GM23338 (cell line): ENCODE measurements around the gene SMOC1. TPM values are rescaled to one million over a fixed set of nuclear protein-coding genes. Genes with fewer than 3 reads are reported as not detected.

Source experiments
- ATAC-seq: fragments of 200-7000 bp; cut with Tn5 transposase; 3 replicates; pipeline ENCODE4 v1.9.1; 2020
- DNase-seq: peaks from one replicate; pipeline ENCODE4 v3.0.0-alpha.2; 2015; ENCODE audit warnings: low spot score
- H2AFZ ChIP-seq: fragments of 200-600 bp; sonication (generic); 2 replicates; pipeline ENCODE4 v1.8.0; 2016; ENCODE audit warnings: antibody characterized with exemption, mild to moderate bottlenecking, moderate library complexity
- H3F3A ChIP-seq: fragments of 200-600 bp; sonication (generic); replicated peaks from 2 replicates; pipeline ENCODE4 v1.8.0; 2017; ENCODE audit warnings: antibody characterized with exemption, mixed run types, low read depth
- H3K27ac ChIP-seq: fragments of 200-600 bp; sonication (generic); 2 replicates; pipeline ENCODE4 v1.6.1; 2016; ENCODE audit warnings: low read depth
- H3K27me3 ChIP-seq: fragments of 200-600 bp; sonication (generic); 2 replicates; pipeline ENCODE4 v1.8.0; 2016; ENCODE audit warnings: mild to moderate bottlenecking, mixed run types, moderate library complexity; ENCODE audit not compliant: insufficient read depth
- H3K36me3 ChIP-seq: fragments of 200-600 bp; sonication (generic); 2 replicates; pipeline ENCODE4 v1.8.0; 2016; ENCODE audit warnings: mild to moderate bottlenecking; ENCODE audit not compliant: insufficient read depth
- H3K4me1 ChIP-seq: fragments of 200-600 bp; sonication (generic); 2 replicates; pipeline ENCODE4 v1.8.0; 2016; ENCODE audit warnings: mild to moderate bottlenecking, moderate library complexity; ENCODE audit not compliant: insufficient read depth
- H3K4me2 ChIP-seq: fragments of 200-600 bp; sonication (generic); 2 replicates; pipeline ENCODE4 v1.7.1; 2017; ENCODE audit warnings: mixed run types
- H3K4me3 ChIP-seq: fragments of 200-600 bp; sonication (generic); 2 replicates; pipeline ENCODE4 v1.6.1; 2016; ENCODE audit warnings: mixed run types
- H3K79me2 ChIP-seq: fragments of 200-600 bp; sonication (generic); replicated peaks from 2 replicates; pipeline ENCODE4 v1.8.0; 2017; ENCODE audit warnings: mild to moderate bottlenecking; ENCODE audit not compliant: insufficient read depth
- H3K9me2 ChIP-seq: fragments of 200-600 bp; sonication (generic); 2 replicates; pipeline ENCODE4 v1.8.0; 2017; ENCODE audit not compliant: insufficient read depth
- H4K20me1 ChIP-seq: fragments of 200-600 bp; sonication (generic); replicated peaks from 2 replicates; pipeline ENCODE4 v1.8.0; 2017; ENCODE audit warnings: mild to moderate bottlenecking; ENCODE audit not compliant: insufficient read depth
- H3K27ac Mint-ChIP-seq: 2 replicates; pipeline ENCODE4 v1.8.0; 2020; ENCODE audit warnings: inconsistent platforms, mild to moderate bottlenecking, moderate library complexity, mixed read lengths
- H3K27me3 Mint-ChIP-seq: 3 replicates; pipeline ENCODE4 v1.8.0; 2022; ENCODE audit warnings: low read depth, mild to moderate bottlenecking, moderate library complexity, mixed read lengths, inconsistent platforms; ENCODE audit not compliant: insufficient read depth, poor library complexity
- H3K36me3 Mint-ChIP-seq: 3 replicates; pipeline ENCODE4 v1.8.0; 2021; ENCODE audit warnings: low read depth, mild to moderate bottlenecking, inconsistent platforms, moderate library complexity, mixed read lengths
- H3K4me1 Mint-ChIP-seq: 3 replicates; pipeline ENCODE4 v1.8.0; 2020; ENCODE audit warnings: mild to moderate bottlenecking, inconsistent platforms, mixed read lengths
- H3K4me3 Mint-ChIP-seq: 3 replicates; pipeline ENCODE4 v1.8.0; 2021; ENCODE audit warnings: moderate library complexity, mild to moderate bottlenecking, inconsistent platforms, mixed read lengths
- H3K9me3 Mint-ChIP-seq: 3 replicates; pipeline ENCODE4 v1.8.0; 2020; ENCODE audit warnings: moderate library complexity, mild to moderate bottlenecking, inconsistent platforms, mixed read lengths
- EZH2 ChIP-seq: fragments of 200-600 bp; sonication (generic); IDR thresholded peaks from one replicate; pipeline ENCODE4 v1.8.0; 2017; ENCODE audit warnings: antibody characterized with exemption, mild to moderate bottlenecking, low read depth; ENCODE audit not compliant: unreplicated experiment
- JUNB ChIP-seq: IDR thresholded peaks from one replicate; pipeline ENCODE4 v1.6.1; 2016; ENCODE audit warnings: antibody characterized with exemption; ENCODE audit not compliant: unreplicated experiment
- NANOG ChIP-seq: IDR thresholded peaks from 2 replicates; pipeline ENCODE4 v1.6.1; 2016; ENCODE audit warnings: antibody characterized with exemption, borderline replicate concordance
- POLR2AphosphoS5 ChIP-seq: IDR thresholded peaks from 2 replicates; pipeline ENCODE4 v1.6.1; 2016; ENCODE audit warnings: antibody characterized with exemption, low read depth
- STAT1 ChIP-seq: IDR thresholded peaks from one replicate; pipeline ENCODE4 v1.6.1; 2016; ENCODE audit warnings: antibody characterized with exemption; ENCODE audit not compliant: unreplicated experiment
- polyA plus RNA-seq: library from polyadenylated mRNA; unstranded; fragments of >200 nt; fragmentation: Nextera tagmentation; extraction: Ambion mirVana; gene quantifications from 2 replicates; pipeline ENCODE4 v1.2.1, GENCODE V29; 2016
- total RNA-seq: library from RNA; depleted of rRNA; stranded (reverse); fragments of >200 nt; shearing (Covaris generic); gene quantifications from 2 replicates; pipeline ENCODE4 v1.2.3, GENCODE V29; 2014
- TF ChIP-seq, protein P1 (sequence below): IDR thresholded peaks from one replicate; pipeline ENCODE4 v1.6.1; 2018; ENCODE audit warnings: antibody characterized with exemption; ENCODE audit not compliant: unreplicated experiment
- TF ChIP-seq, protein P2 (sequence below): IDR thresholded peaks from 2 replicates; pipeline ENCODE4 v1.6.1; 2016; ENCODE audit warnings: antibody characterized with exemption
- TF ChIP-seq, protein P3 (sequence below): fragments of 250-450 bp; sonication (Bioruptor Pico); IDR thresholded peaks from 2 replicates; pipeline ENCODE4 v1.5.0; 2020; ENCODE audit warnings: mild to moderate bottlenecking, moderate library complexity
- TF ChIP-seq, protein P4 (sequence below), 2 experiments: fragments of 200-600 bp in 1 of 2; sonication (generic) in 1 of 2; conservative IDR thresholded peaks; 2 replicates each; pipeline versions ENCODE4 v1.5.1 to v1.6.1; 2016 to 2017; ENCODE audit warnings: antibody characterized with exemption in 2 of 2, low read depth in 2 of 2, mild to moderate bottlenecking in 2 of 2, moderate library complexity in 1 of 2

SMOC1 gene
- total and polyA plus RNA-seq, 2 experiments from 2014 or later: 0.79 to 1.6 TPM

DNA sequence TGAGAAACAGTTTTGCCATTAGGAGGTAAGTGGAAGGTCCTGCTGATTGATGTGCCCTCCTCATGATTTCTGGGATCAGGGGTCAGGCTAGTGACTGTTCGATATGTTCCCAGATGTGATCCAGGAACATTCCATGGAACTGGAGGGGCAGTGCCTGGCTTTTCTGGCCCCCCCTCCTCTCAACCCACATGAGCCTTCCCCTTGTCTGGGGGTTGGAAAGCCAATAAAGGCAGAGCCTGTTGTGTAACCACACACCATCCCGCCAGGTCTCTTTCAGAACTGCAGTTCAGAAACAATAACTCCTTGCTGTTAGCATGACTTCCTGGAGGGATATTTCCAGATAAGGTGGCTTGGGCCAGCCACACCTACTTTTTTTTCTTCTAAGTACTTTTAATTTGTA is 17.8 kb downstream of the SMOC1 start (continued):
- TF ChIP-seq, protein P1, sequence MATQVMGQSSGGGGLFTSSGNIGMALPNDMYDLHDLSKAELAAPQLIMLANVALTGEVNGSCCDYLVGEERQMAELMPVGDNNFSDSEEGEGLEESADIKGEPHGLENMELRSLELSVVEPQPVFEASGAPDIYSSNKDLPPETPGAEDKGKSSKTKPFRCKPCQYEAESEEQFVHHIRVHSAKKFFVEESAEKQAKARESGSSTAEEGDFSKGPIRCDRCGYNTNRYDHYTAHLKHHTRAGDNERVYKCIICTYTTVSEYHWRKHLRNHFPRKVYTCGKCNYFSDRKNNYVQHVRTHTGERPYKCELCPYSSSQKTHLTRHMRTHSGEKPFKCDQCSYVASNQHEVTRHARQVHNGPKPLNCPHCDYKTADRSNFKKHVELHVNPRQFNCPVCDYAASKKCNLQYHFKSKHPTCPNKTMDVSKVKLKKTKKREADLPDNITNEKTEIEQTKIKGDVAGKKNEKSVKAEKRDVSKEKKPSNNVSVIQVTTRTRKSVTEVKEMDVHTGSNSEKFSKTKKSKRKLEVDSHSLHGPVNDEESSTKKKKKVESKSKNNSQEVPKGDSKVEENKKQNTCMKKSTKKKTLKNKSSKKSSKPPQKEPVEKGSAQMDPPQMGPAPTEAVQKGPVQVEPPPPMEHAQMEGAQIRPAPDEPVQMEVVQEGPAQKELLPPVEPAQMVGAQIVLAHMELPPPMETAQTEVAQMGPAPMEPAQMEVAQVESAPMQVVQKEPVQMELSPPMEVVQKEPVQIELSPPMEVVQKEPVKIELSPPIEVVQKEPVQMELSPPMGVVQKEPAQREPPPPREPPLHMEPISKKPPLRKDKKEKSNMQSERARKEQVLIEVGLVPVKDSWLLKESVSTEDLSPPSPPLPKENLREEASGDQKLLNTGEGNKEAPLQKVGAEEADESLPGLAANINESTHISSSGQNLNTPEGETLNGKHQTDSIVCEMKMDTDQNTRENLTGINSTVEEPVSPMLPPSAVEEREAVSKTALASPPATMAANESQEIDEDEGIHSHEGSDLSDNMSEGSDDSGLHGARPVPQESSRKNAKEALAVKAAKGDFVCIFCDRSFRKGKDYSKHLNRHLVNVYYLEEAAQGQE: no peak
- no peak for TF ChIP-seq EZH2
- no peak for TF ChIP-seq STAT1
- no peak for TF ChIP-seq POLR2AphosphoS5
- TF ChIP-seq, protein P2, sequence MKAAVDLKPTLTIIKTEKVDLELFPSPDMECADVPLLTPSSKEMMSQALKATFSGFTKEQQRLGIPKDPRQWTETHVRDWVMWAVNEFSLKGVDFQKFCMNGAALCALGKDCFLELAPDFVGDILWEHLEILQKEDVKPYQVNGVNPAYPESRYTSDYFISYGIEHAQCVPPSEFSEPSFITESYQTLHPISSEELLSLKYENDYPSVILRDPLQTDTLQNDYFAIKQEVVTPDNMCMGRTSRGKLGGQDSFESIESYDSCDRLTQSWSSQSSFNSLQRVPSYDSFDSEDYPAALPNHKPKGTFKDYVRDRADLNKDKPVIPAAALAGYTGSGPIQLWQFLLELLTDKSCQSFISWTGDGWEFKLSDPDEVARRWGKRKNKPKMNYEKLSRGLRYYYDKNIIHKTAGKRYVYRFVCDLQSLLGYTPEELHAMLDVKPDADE: no peak

DNA sequence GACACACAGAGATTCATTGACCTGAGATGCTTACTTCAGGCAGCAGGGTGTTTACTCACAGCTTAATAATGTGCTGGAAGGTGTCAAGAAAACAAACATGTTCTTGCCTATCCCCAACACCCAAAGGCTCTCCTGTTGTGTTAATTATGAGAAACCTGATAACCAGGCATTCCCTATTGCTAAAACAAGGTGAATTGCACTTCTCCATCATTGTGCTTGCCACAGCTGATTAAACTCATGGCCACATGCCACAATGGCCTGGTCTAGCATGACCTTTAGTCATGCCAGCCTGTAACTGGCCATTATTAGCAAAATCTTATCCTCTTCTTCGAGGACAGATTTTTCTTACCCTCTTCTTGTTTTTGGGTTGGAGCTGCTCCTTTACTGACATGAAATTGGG is 21.4 kb downstream of the SMOC1 start:
- no peaks in the 10 kb centered on the region for H3F3A ChIP-seq
- no peaks in the 10 kb centered on the region for H3K4me1 ChIP-seq
- Mint-ChIP-seq H3K9me3 (peaks cover 26% of the 10 kb centered on the region), H3K27me3 (peaks cover 3% of the 10 kb centered on the region), H3K4me1 (no peaks in the 10 kb centered on the region), H3K27ac (no peak overlapping the region), H3K4me3 (no peak overlapping the region), H3K36me3 (no peaks in the 10 kb centered on the region; the same call in 2 of the 3 replicates)
- no peak overlapping the region for H3K27ac ChIP-seq
- H3K9me2 ChIP-seq: peaks cover 8% of the 10 kb centered on the region; the same call in 1 of the 2 replicates
- H3K4me2 ChIP-seq: no peak overlapping the region
- no peaks in the 10 kb centered on the region for H3K36me3 ChIP-seq
- no peaks in the 10 kb centered on the region for H4K20me1 ChIP-seq
- no peak overlapping the region for H3K4me3 ChIP-seq
- no peak overlapping the region for H2AFZ ChIP-seq
- H3K27me3 ChIP-seq: no peaks in the 10 kb centered on the region
- no peak for DNase-seq
- no peaks in the 10 kb centered on the region for H3K79me2 ChIP-seq
- ATAC-seq: no peak
- TF ChIP-seq, protein P3, sequence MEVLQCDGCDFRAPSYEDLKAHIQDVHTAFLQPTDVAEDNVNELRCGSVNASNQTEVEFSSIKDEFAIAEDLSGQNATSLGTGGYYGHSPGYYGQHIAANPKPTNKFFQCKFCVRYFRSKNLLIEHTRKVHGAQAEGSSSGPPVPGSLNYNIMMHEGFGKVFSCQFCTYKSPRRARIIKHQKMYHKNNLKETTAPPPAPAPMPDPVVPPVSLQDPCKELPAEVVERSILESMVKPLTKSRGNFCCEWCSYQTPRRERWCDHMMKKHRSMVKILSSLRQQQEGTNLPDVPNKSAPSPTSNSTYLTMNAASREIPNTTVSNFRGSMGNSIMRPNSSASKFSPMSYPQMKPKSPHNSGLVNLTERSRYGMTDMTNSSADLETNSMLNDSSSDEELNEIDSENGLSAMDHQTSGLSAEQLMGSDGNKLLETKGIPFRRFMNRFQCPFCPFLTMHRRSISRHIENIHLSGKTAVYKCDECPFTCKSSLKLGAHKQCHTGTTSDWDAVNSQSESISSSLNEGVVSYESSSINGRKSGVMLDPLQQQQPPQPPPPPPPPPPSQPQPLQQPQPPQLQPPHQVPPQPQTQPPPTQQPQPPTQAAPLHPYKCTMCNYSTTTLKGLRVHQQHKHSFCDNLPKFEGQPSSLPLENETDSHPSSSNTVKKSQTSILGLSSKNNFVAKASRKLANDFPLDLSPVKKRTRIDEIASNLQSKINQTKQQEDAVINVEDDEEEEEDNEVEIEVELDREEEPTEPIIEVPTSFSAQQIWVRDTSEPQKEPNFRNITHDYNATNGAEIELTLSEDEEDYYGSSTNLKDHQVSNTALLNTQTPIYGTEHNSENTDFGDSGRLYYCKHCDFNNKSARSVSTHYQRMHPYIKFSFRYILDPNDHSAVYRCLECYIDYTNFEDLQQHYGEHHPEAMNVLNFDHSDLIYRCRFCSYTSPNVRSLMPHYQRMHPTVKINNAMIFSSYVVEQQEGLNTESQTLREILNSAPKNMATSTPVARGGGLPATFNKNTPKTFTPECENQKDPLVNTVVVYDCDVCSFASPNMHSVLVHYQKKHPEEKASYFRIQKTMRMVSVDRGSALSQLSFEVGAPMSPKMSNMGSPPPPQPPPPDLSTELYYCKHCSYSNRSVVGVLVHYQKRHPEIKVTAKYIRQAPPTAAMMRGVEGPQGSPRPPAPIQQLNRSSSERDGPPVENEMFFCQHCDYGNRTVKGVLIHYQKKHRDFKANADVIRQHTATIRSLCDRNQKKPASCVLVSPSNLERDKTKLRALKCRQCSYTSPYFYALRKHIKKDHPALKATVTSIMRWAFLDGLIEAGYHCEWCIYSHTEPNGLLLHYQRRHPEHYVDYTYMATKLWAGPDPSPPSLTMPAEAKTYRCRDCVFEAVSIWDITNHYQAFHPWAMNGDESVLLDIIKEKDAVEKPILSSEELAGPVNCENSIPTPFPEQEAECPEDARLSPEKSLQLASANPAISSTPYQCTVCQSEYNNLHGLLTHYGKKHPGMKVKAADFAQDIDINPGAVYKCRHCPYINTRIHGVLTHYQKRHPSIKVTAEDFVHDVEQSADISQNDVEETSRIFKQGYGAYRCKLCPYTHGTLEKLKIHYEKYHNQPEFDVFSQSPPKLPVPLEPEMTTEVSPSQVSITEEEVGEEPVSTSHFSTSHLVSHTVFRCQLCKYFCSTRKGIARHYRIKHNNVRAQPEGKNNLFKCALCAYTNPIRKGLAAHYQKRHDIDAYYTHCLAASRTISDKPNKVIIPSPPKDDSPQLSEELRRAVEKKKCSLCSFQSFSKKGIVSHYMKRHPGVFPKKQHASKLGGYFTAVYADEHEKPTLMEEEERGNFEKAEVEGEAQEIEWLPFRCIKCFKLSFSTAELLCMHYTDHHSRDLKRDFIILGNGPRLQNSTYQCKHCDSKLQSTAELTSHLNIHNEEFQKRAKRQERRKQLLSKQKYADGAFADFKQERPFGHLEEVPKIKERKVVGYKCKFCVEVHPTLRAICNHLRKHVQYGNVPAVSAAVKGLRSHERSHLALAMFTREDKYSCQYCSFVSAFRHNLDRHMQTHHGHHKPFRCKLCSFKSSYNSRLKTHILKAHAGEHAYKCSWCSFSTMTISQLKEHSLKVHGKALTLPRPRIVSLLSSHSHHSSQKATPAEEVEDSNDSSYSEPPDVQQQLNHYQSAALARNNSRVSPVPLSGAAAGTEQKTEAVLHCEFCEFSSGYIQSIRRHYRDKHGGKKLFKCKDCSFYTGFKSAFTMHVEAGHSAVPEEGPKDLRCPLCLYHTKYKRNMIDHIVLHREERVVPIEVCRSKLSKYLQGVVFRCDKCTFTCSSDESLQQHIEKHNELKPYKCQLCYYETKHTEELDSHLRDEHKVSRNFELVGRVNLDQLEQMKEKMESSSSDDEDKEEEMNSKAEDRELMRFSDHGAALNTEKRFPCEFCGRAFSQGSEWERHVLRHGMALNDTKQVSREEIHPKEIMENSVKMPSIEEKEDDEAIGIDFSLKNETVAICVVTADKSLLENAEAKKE (CRISPR knock-in tag): no peak
- TF ChIP-seq NANOG: no peak
- no peak for TF ChIP-seq JUNB
- no peak for TF ChIP-seq STAT1
- TF ChIP-seq, protein P2: no peak
- TF ChIP-seq, protein P4, sequence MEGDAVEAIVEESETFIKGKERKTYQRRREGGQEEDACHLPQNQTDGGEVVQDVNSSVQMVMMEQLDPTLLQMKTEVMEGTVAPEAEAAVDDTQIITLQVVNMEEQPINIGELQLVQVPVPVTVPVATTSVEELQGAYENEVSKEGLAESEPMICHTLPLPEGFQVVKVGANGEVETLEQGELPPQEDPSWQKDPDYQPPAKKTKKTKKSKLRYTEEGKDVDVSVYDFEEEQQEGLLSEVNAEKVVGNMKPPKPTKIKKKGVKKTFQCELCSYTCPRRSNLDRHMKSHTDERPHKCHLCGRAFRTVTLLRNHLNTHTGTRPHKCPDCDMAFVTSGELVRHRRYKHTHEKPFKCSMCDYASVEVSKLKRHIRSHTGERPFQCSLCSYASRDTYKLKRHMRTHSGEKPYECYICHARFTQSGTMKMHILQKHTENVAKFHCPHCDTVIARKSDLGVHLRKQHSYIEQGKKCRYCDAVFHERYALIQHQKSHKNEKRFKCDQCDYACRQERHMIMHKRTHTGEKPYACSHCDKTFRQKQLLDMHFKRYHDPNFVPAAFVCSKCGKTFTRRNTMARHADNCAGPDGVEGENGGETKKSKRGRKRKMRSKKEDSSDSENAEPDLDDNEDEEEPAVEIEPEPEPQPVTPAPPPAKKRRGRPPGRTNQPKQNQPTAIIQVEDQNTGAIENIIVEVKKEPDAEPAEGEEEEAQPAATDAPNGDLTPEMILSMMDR (conservative IDR thresholded peaks at IDR 0.05; ENCODE audit: low read depth in 2 of 2): no peak
